ENCODE results near the gene H2BK1.

Gene H2BK1

DNA sequence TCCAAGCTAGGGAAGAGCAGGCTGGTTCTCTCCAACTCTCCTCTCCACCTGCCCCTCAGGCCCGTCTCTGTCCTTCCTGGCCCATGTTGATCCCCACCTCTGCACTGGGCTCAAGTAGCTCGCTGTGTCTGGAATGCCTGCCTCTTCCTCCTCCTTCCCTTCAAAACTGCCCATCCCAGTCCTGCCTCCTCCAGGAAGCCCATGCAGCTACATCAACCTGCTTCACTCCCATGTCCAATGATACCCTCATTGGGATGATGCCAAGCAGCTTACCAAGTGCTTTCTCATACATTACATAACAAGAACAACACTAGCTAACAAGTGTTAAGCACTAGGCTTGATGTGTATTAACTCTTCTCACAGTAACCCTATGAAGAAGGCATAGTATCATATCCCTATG is 31.5 kb downstream of the H2BK1 start:
- no peak overlapping the region for H2AK5ac ChIP-seq (ENCODE audit: low read length)
- H3K79me1 ChIP-seq (ENCODE audit: low read length), result no peaks in the 10 kb centered on the region
- H2BK5ac ChIP-seq (ENCODE audit: low read length), result no peak overlapping the region
- H3K18ac ChIP-seq (ENCODE audit: low read length), result no peak overlapping the region
- no peak overlapping the region for H3K4me2 ChIP-seq (ENCODE audit: low read length)
- H3K79me2 ChIP-seq (ENCODE audit: control insufficient read depth, insufficient read depth, low read length), result no peaks in the 10 kb centered on the region
- H3K36me3 ChIP-seq (ENCODE audit: control insufficient read depth, insufficient read depth, low read length), result no peaks in the 10 kb centered on the region
- no peak overlapping the region for H3K4me3 ChIP-seq (ENCODE audit: low read length)
- no peak for DNase-seq
- H4K8ac ChIP-seq (ENCODE audit: low read depth, low read length), result no peak overlapping the region
- no peak overlapping the region for H3K4ac ChIP-seq (ENCODE audit: low read depth, low read length)
- H3K9ac ChIP-seq (ENCODE audit: low read length), result no peak overlapping the region
- H2BK120ac ChIP-seq (ENCODE audit: low read depth, low read length), result no peak overlapping the region
- H3K23ac ChIP-seq (ENCODE audit: low read length), result no peak overlapping the region
- WGBS (ENCODE audit: extremely low coverage, insufficient coverage, low lambda C conversion rate), result no CpG with 5 or more reads among the region's 2 CpGs
- peak overlapping the region; percentile 3 for H3K56ac ChIP-seq (ENCODE audit: low read length)
- H3K4me1 ChIP-seq (ENCODE audit: control insufficient read depth, low read depth, low read length), result no peaks in the 10 kb centered on the region
- H4K5ac ChIP-seq (ENCODE audit: low read length), result no peak overlapping the region
- no peaks in the 10 kb centered on the region for H3K27me3 ChIP-seq (ENCODE audit: insufficient read depth, low read length, poor library complexity)
- no peak overlapping the region for H3K27ac ChIP-seq (ENCODE audit: low read depth, low read length)
- no peak overlapping the region for H2BK15ac ChIP-seq (replicated peaks; ENCODE audit: low read depth)

DNA sequence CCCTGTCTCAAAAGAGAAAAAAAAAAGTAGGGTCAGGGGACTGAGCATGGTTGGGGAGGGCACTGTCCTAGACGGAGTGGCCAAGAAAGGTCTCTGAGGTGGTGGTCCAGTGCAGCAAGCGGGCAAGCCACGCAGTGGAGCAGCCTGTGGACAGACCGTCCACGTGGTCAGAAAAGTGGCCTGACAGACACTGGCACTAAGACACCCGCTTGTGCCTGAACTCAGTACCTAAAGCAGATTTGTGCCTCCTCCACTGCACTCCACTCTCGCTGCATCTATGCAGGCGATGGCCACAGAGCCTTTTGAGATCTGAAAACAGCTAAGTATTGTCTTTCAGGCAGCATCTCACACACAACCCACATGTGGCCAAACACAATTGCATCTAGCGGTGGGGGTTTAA is 32.1 kb downstream of the H2BK1 start:
- no CpG with 5 or more reads among the region's 9 CpGs for WGBS (ENCODE audit: extremely low coverage, insufficient coverage, low lambda C conversion rate)
- Histone ChIP-seq H3K27ac (ENCODE audit: low read depth, low read length) (no peak overlapping the region), H3K4ac (ENCODE audit: low read depth, low read length) (no peak overlapping the region), H3K4me1 (ENCODE audit: control insufficient read depth, low read depth, low read length) (no peaks in the 10 kb centered on the region), H3K79me2 (ENCODE audit: control insufficient read depth, insufficient read depth, low read length) (no peaks in the 10 kb centered on the region), H4K8ac (ENCODE audit: low read depth, low read length) (no peak overlapping the region), H3K56ac (ENCODE audit: low read length) (no peak overlapping the region), H3K36me3 (ENCODE audit: control insufficient read depth, insufficient read depth, low read length) (no peaks in the 10 kb centered on the region), H3K23ac (ENCODE audit: low read length) (no peak overlapping the region), H2BK5ac (ENCODE audit: low read length) (no peak overlapping the region), H3K79me1 (ENCODE audit: low read length) (no peaks in the 10 kb centered on the region), H3K4me2 (ENCODE audit: low read length) (no peak overlapping the region), H2BK15ac (replicated peaks; ENCODE audit: low read depth) (no peak overlapping the region), H3K9ac (ENCODE audit: low read length) (no peak overlapping the region), H2AK5ac (ENCODE audit: low read length) (no peak overlapping the region), H3K18ac (ENCODE audit: low read length) (no peak overlapping the region), H3K4me3 (ENCODE audit: low read length) (no peak overlapping the region), H3K27me3 (ENCODE audit: insufficient read depth, low read length, poor library complexity) (peaks cover 1% of the 10 kb centered on the region), H2BK120ac (ENCODE audit: low read depth, low read length) (no peak overlapping the region), H4K5ac (ENCODE audit: low read length) (no peak overlapping the region)
- no peak for DNase-seq

DNA sequence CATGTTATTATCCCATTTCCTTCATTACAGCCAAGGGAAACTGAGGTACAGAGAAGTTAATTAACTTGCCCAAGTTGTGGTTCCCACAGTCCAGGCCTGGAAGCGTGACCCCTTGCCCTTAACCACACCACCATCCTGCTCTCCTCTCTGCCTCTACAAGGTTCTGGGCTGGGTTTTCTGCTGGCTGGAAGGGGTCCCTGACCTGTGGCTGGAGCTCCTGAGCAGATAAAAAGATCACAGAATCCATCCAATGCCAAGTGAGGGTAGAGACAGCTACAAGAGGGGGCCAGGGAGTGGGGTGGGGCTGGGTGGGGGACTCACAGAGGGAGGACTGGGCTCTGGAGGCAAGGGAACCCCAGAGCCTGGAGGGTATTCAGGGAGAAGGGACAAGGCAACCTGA is 33.0 kb downstream of the H2BK1 start:
- H3K36me3 ChIP-seq (ENCODE audit: control insufficient read depth, insufficient read depth, low read length), result no peaks in the 10 kb centered on the region
- H3K27ac ChIP-seq (ENCODE audit: low read depth, low read length), result no peak overlapping the region
- no peak overlapping the region for H4K5ac ChIP-seq (ENCODE audit: low read length)
- DNase-seq, result no peak
- no peaks in the 10 kb centered on the region for H3K79me1 ChIP-seq (ENCODE audit: low read length)
- H3K56ac ChIP-seq (ENCODE audit: low read length), result no peak overlapping the region
- H3K4ac ChIP-seq (ENCODE audit: low read depth, low read length), result no peak overlapping the region
- no peak overlapping the region for H3K4me2 ChIP-seq (ENCODE audit: low read length)
- no peaks in the 10 kb centered on the region for H3K4me1 ChIP-seq (ENCODE audit: control insufficient read depth, low read depth, low read length)
- H3K9ac ChIP-seq (ENCODE audit: low read length), result no peak overlapping the region
- H4K8ac ChIP-seq (ENCODE audit: low read depth, low read length), result no peak overlapping the region
- H3K79me2 ChIP-seq (ENCODE audit: control insufficient read depth, insufficient read depth, low read length), result no peaks in the 10 kb centered on the region
- no CpG with 5 or more reads among the region's 1 CpG for WGBS (ENCODE audit: extremely low coverage, insufficient coverage, low lambda C conversion rate)
- peaks cover 5% of the 10 kb centered on the region for H3K27me3 ChIP-seq (ENCODE audit: insufficient read depth, low read length, poor library complexity)
- no peak overlapping the region for H3K18ac ChIP-seq (ENCODE audit: low read length)
- H2AK5ac ChIP-seq (ENCODE audit: low read length), result no peak overlapping the region
- H2BK15ac ChIP-seq (replicated peaks; ENCODE audit: low read depth), result no peak overlapping the region
- H2BK120ac ChIP-seq (ENCODE audit: low read depth, low read length), result no peak overlapping the region
- H3K23ac ChIP-seq (ENCODE audit: low read length), result no peak overlapping the region
- no peak overlapping the region for H3K4me3 ChIP-seq (ENCODE audit: low read length)
- H2BK5ac ChIP-seq (ENCODE audit: low read length), result no peak overlapping the region

DNA sequence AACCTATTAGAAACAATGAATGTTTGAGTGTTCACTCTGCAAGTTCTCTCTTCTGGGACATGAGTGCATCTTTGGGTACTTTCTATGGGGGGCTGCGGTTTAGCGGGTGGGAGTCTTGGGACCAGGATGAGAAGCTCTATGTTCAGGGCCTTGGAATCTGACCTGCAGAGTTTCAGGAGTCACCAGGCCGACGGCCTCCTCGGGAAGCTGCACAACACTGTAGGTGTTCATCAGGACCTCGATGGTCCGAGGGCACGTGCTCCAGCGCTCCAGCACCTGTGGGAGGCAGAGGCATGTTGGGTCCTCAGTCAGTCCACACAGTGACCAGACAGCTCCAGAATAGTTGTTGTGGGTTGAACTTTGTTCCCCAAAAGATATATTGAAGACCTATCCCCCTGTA is 33.9 kb downstream of the H2BK1 start:
- no CpG with 5 or more reads among the region's 9 CpGs for WGBS (ENCODE audit: extremely low coverage, insufficient coverage, low lambda C conversion rate)
- Histone ChIP-seq H3K4me2 (ENCODE audit: low read length) (no peak overlapping the region), H3K23ac (ENCODE audit: low read length) (no peak overlapping the region), H2BK5ac (ENCODE audit: low read length) (no peak overlapping the region), H3K36me3 (ENCODE audit: control insufficient read depth, insufficient read depth, low read length) (no peaks in the 10 kb centered on the region), H3K79me2 (ENCODE audit: control insufficient read depth, insufficient read depth, low read length) (no peaks in the 10 kb centered on the region), H4K5ac (ENCODE audit: low read length) (no peak overlapping the region), H2AK5ac (ENCODE audit: low read length) (no peak overlapping the region), H3K27me3 (ENCODE audit: insufficient read depth, low read length, poor library complexity) (peaks cover 5% of the 10 kb centered on the region), H3K4me3 (ENCODE audit: low read length) (no peak overlapping the region), H2BK15ac (replicated peaks; ENCODE audit: low read depth) (no peak overlapping the region), H2BK120ac (ENCODE audit: low read depth, low read length) (no peak overlapping the region), H3K56ac (ENCODE audit: low read length) (no peak overlapping the region), H3K18ac (ENCODE audit: low read length) (no peak overlapping the region), H3K4ac (ENCODE audit: low read depth, low read length) (no peak overlapping the region), H3K27ac (ENCODE audit: low read depth, low read length) (no peak overlapping the region), H3K9ac (ENCODE audit: low read length) (no peak overlapping the region), H3K4me1 (ENCODE audit: control insufficient read depth, low read depth, low read length) (no peaks in the 10 kb centered on the region), H4K8ac (ENCODE audit: low read depth, low read length) (no peak overlapping the region), H3K79me1 (ENCODE audit: low read length) (no peaks in the 10 kb centered on the region)
- DNase-seq, result no peak

DNA sequence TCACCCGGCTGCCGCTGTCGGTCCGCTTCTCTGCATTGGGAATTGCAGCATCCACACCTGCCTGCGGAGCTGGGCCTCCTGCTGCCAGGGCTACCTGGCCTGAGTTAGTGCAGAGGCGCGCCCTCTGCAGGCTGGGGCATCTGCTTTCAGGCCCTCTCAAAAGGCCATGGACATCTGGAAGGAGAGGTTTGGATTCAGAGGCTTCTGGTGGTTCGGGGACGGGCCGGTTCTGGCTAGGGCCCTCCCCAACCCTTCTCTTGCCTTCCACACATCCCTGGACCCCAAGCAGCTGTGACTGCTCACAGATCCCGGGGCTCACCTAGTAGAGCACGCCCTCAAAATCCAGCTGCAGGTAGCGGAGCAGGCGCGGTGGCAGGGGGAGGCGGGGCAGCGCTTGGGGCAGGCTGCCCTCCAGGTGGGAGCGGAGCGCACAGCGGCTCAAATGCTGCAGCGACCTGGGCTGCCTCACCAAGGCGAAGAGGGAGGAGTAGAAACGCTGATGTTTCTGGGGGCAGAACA is 34.4 kb downstream of the H2BK1 start:
- Histone ChIP-seq H3K56ac (ENCODE audit: low read length) (no peak overlapping the region), H4K8ac (ENCODE audit: low read depth, low read length) (no peak overlapping the region), H3K18ac (ENCODE audit: low read length) (no peak overlapping the region), H3K4me2 (ENCODE audit: low read length) (no peak overlapping the region), H3K79me2 (ENCODE audit: control insufficient read depth, insufficient read depth, low read length) (no peaks in the 10 kb centered on the region), H3K27me3 (ENCODE audit: insufficient read depth, low read length, poor library complexity) (peaks cover 5% of the 10 kb centered on the region), H2BK15ac (replicated peaks; ENCODE audit: low read depth) (no peak overlapping the region), H2BK120ac (ENCODE audit: low read depth, low read length) (no peak overlapping the region), H4K5ac (ENCODE audit: low read length) (no peak overlapping the region), H3K4me1 (ENCODE audit: control insufficient read depth, low read depth, low read length) (no peaks in the 10 kb centered on the region), H3K4me3 (ENCODE audit: low read length) (no peak overlapping the region), H2AK5ac (ENCODE audit: low read length) (no peak overlapping the region), H3K4ac (ENCODE audit: low read depth, low read length) (no peak overlapping the region), H3K23ac (ENCODE audit: low read length) (no peak overlapping the region), H2BK5ac (ENCODE audit: low read length) (no peak overlapping the region), H3K36me3 (ENCODE audit: control insufficient read depth, insufficient read depth, low read length) (no peaks in the 10 kb centered on the region), H3K9ac (ENCODE audit: low read length) (no peak overlapping the region), H3K79me1 (ENCODE audit: low read length) (no peaks in the 10 kb centered on the region), H3K27ac (ENCODE audit: low read depth, low read length) (no peak overlapping the region)
- WGBS (ENCODE audit: extremely low coverage, insufficient coverage, low lambda C conversion rate), result no CpG with 5 or more reads among the region's 23 CpGs
- no peak for DNase-seq

DNA sequence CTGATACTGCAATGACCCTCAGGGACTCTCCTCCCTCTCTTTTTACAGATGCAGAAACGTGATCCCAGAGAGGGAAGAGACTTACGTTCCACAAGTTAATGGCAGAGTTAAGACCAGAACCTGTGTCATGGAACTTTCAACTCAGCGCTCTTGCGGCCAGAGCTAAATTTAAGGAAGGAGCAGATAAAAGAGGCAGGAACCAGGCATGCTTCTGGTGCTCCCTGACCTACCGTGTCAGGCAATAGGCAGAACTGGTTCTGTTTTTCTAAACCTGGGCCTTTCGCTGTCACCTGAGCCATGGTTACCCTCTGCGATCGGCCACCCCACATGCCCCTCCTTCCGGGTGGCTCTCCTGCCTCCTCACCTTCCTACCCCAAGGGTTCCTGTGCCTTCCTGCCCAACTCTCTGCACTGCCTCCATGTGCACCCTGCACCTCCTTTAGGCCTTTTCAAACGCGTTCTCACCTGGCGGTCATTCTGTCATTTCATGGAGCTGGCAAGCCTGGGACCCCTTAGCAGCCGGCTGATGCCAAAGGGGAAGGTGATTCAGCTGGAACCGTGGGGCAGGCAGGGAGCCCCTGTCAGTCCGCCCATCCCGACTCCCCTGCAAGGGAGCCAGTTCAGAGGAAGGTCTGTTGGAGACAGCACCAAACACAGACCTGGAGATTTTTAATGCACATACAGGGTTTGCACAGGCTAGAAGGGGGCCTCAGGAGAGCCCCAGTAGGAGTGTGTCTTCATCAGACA is 35.1 kb downstream of the H2BK1 start:
- H3K79me2 ChIP-seq (ENCODE audit: control insufficient read depth, insufficient read depth, low read length), result no peaks in the 10 kb centered on the region
- no peaks in the 10 kb centered on the region for H3K36me3 ChIP-seq (ENCODE audit: control insufficient read depth, insufficient read depth, low read length)
- no peak overlapping the region for H2AK5ac ChIP-seq (ENCODE audit: low read length)
- H3K79me1 ChIP-seq (ENCODE audit: low read length), result no peaks in the 10 kb centered on the region
- DNase-seq, result no peak
- no peak overlapping the region for H3K56ac ChIP-seq (ENCODE audit: low read length)
- H3K4ac ChIP-seq (ENCODE audit: low read depth, low read length), result no peak overlapping the region
- H3K4me1 ChIP-seq (ENCODE audit: control insufficient read depth, low read depth, low read length), result no peaks in the 10 kb centered on the region
- peaks cover 6% of the 10 kb centered on the region for H3K27me3 ChIP-seq (ENCODE audit: insufficient read depth, low read length, poor library complexity)
- no CpG with 5 or more reads among the region's 16 CpGs for WGBS (ENCODE audit: extremely low coverage, insufficient coverage, low lambda C conversion rate)
- no peak overlapping the region for H3K9ac ChIP-seq (ENCODE audit: low read length)
- no peak overlapping the region for H4K8ac ChIP-seq (ENCODE audit: low read depth, low read length)
- H3K23ac ChIP-seq (ENCODE audit: low read length), result no peak overlapping the region
- no peak overlapping the region for H3K27ac ChIP-seq (ENCODE audit: low read depth, low read length)
- no peak overlapping the region for H3K4me2 ChIP-seq (ENCODE audit: low read length)
- no peak overlapping the region for H4K5ac ChIP-seq (ENCODE audit: low read length)
- no peak overlapping the region for H3K4me3 ChIP-seq (ENCODE audit: low read length)
- no peak overlapping the region for H2BK5ac ChIP-seq (ENCODE audit: low read length)
- H3K18ac ChIP-seq (ENCODE audit: low read length), result no peak overlapping the region
- H2BK15ac ChIP-seq (replicated peaks; ENCODE audit: low read depth), result no peak overlapping the region
- H2BK120ac ChIP-seq (ENCODE audit: low read depth, low read length), result no peak overlapping the region
